Fibroblast of lung (primary cell): ENCODE data around the gene ARHGEF7.

ENCODE experiments used
- CTCF ChIP-seq, 2 donors: IDR thresholded peaks in 1 of 2; conservative IDR thresholded peaks in 1 of 2; 1 replicate in 1 of 2; 2 replicates in 1 of 2; pipeline ENCODE4 v1.5.1; 2011 to 2012; ENCODE audit warnings: low read length in 2 of 2, control low read depth in 1 of 2, inconsistent platforms in 1 of 2, low read depth in 1 of 2, mild to moderate bottlenecking in 1 of 2
- EZH2 ChIP-seq: IDR thresholded peaks from 2 replicates; pipeline ENCODE4 v1.5.1; 2012; ENCODE audit warnings: low read length, control low read depth, mild to moderate bottlenecking; ENCODE audit errors: missing control alignments

- TF ChIP-seq EZH2 (no peak), CTCF (conservative IDR thresholded peaks at IDR 0.05 in 1 of 2, IDR thresholded peaks at IDR 0.05 in 1 of 2; ENCODE audit: low read depth in 1 of 2, low read length in 2 of 2) (no peak)
Observed at GRCh38 chr13:111206148-111206547, 91.0 kb downstream of the ARHGEF7 start.
